SK-N-DZ (cell line): ENCODE results near the gene ABCF3.

Source experiments
- DNase-seq: peaks from one replicate; pipeline ENCODE4 v3.0.0-alpha.2; 2015; ENCODE audit warnings: low spot score

Gene ABCF3

DNA sequence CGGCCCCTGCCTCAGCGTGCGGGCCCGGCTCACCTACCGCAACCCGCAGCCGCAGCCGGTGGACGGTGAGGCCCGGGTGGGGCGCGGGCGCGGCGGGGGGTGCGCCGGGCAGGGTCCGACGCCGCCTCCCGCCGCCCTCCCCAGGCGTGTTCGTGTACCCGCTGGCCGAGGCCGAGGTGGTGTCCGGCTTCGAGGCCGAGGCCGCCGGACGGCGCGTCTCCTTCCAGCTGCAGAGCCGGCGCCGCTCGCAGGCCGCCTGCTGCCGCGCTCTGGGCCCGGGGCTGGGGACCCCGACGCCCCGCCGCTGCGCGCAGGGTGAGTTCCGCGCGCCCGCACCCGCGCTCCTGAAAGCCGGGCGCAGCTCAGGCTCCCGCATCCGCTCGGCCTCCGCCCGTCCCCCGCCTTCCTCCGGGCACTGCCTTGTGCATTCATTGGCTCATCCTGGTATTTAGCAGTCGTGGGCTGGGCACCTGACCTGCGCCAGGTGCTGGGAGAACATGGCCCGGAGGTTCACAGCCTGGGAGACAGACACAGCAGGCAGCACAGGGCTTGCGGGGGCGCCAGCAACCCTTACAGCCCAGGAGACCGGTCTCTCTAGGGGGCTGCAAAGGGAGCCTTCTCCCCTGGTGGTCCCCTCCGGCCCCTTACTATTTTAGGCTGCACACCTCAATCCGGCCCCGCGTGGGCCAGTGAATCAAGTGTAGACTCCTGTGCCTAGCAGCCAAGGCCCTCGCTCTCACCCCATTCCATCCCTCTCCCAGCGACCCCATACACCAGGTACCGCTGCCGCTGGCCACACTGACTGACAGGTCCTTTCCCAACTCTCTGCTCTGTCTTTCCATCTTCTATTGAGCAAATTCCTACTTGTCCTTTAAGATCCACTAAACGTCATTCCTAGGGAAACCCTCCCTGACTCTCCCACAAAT lies 44.9 kb downstream of the ABCF3 start:
- DNase-seq = no peak

- no peak for DNase-seq
Measured at GRCh38 chr3:184231671-184232070, 45.7 kb downstream of the ABCF3 start.

DNA sequence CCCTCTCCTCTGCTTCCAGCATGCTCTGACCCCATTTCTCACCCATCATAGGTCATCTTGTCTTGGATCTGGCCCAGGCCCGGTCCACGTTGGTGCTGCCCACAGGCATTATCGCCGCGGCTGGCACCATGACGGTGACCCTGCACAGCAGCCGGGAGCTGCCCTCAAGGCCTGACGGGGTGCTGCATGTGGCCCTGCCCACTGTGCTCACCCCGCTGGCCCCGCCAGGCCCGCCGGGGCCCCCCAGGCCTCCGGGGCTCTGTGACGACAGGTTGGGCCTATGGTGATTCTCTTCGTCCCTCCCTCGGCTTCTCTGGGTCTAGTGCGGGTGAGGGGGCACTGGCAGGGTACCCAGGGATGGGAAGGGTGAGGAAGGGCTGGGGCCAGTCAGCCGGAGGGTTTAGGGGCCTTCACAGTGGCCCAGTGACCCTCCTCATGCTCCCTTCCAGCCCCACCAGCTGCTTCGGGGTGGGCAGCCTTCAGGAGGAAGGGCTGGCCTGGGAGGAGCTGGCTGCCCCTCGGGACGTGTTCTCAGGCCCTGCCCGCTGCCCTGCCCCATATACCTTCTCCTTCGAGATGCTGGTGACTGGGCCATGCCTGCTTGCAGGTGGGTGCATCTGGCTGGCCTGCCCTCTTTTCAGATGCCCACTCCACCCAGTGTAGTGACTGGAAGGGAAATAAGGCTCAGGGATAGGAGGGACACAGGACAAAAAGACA lies 47.3 kb downstream of the ABCF3 start:
- DNase-seq = no peak

- no peak for DNase-seq
Measured at GRCh38 chr3:184234224-184234623, 48.2 kb downstream of the ABCF3 start.

DNA sequence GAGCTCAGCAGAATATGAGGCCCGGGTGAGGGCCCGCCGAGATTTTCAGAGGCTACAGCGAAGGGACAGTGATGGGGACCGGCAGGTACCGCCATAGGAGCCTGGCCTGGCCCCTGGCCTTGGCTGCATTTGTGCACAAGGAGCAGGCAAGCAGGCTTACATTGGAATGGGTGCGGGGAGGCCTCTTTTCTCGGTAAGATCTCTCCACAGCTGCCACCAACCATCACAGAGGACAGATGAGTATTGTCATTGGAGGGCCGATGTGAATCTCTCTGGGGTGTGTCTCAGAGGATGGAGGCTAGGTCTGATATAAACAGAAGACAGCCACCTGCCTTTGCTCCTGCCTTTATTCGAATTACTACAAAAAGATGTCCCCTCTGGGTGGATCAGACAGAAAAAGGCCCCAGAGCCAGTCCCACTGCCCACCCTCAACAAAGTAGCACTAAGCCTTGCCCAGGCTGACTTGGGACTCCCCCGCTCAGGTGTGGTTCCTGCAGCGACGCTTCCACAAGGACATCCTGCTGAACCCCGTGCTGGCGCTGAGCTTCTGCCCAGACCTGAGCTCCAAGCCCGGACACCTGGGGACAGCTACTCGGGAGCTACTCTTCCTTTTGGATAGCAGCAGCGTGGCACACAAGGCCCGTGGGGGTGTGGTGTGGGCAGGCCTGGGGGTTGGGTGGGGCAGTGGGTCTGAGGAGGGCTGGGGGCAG lies 48.8 kb downstream of the ABCF3 start:
- no peak for DNase-seq

DNA sequence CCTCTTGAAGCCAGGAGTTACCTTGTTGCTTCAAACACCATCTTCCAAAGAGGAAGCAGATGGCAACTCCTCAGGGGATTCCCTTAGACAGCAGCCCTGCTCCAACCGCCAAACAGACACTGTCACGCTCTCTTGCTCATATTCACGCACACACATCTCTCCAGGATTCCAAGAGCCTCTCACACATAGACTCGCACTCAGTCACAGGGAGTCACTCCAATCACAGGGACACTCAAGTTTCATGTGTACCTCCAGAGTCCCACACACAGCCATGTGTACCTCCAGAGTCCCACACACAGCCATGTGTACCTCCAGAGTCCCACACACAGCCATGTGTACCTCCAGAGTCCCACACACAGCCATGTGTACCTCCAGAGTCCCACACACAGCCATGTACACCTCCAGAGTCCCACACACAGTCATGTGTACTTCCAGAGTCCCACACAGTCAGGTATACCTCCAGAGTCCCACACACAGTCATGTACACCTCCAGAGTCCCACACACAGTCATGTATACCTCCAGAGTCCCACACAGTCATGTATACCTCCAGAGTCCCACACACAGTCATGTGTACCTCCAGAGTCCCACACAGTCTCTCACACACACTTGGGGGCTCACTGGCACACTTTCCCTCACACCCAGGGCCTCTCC lies 49.5 kb downstream of the ABCF3 start:
- DNase-seq = peak; percentile 67

GRCh38 chr3:184236033-184236410 lies 50.0 kb downstream of the ABCF3 start:
- no peak for DNase-seq

- no peak for DNase-seq
Measured at GRCh38 chr3:184236636-184237035, 50.6 kb downstream of the ABCF3 start.

GRCh38 chr3:184237211-184237610 lies 51.2 kb downstream of the ABCF3 start:
- no peak for DNase-seq

DNA sequence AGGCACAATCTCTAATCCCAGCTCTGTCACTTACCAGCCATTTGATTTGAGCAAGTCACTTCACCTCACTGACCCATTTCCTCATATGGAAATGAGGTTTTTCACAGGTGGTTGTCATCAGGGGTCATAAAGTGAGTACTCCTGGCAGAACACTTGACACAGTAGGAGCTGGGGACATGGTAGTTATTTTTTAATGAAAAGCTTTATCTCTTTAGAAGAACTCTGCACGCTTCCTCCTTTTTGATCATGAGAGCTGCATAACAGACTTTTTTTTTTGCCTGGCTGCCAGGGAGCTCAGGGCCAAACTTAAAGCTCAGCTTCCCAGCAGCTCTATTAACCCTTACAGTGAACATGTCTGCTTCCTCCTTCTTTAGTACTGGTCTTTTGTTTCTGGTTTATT lies 51.8 kb downstream of the ABCF3 start:
- DNase-seq = no peak

DNA sequence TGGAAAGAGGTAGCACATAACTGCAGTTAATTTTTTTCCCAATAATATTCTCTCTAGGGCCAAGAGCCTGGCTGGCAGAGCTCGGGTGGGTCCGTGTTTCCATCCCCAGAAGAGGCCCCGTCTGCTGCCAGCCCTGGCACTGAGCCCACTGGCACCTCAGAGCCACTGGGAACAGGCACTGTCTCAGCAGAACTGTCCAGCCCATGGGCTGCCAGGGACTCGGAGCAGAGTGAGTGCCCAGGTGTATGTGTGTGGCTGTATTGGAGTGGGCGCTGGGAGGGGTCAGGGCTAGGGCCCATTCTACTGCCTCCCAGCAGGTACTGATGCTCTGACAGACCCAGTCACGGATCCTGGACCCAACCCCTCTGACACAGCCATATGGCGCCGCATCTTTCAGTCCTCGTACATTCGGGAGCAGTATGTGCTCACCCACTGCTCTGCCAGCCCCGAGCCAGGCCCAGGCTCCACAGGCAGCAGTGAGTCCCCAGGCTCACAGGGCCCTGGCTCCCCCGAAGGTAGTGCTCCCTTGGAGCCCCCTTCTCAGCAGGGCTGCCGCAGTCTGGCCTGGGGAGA lies 52.3 kb downstream of the ABCF3 start:
- no peak for DNase-seq

DNA sequence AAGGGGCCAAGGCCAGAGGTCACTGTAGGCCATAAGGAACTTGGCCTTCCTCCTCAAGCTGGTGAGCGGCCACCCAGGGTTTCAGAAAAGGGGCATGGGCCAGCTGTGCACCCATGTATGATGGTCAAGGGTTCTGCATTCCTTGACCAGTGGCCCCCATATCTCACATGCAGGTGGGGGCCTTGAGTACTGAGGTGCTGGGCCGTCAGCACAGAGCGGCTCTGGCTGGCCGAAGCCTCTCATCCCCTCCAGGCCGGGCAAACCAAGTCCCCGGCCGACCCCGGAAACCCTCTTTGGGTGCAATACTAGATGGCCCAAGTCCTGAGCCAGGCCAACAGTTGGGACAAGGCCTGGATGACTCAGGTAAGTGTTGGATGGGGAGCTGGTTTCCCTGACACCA lies 53.2 kb downstream of the ABCF3 start:
- no peak for DNase-seq

- DNase-seq = no peak
Measured at GRCh38 chr3:184239708-184240107, 53.7 kb downstream of the ABCF3 start.

DNA sequence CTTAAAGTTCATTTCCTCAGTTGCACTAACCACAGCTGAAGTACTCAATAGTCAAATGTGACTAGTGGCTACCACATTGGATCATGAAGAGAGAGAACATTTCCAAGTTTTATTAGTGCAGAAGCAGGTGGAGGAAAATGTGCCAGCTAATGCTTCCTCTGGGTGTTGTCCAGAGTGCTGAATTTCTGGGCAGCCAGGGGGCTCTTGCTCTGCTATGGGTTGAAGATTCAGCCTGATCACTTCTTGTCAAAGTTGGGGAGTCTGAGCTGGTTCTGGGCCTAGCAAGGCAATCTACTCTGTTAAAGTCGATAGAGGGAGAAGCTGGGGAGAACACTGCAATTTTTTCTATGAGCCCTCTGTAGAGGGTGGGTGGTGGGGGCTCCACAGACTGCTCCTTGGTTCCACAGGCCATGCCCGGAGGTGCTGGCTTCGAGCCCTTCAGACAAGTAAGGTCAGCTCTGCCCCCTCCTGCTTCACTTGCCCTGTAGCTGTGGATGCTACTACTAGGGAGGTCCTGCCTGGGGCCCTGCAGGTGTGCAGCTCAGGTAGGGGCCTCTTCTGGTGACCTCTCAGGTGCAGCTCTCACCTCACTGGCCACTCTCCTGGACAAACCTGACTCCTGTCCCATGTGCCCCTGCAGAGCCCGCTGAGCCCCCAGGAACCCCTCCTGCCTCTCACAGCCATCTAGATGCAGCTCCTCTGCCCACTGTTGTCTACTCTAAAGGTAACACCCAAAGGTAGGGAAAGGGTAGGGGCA lies 54.6 kb downstream of the ABCF3 start:
- DNase-seq = no peak

GRCh38 chr3:184241141-184241446 lies 55.1 kb downstream of the ABCF3 start:
- no peak for DNase-seq

- no peak for DNase-seq
Measured at GRCh38 chr3:184241447-184242296, 55.7 kb downstream of the ABCF3 start.

DNA sequence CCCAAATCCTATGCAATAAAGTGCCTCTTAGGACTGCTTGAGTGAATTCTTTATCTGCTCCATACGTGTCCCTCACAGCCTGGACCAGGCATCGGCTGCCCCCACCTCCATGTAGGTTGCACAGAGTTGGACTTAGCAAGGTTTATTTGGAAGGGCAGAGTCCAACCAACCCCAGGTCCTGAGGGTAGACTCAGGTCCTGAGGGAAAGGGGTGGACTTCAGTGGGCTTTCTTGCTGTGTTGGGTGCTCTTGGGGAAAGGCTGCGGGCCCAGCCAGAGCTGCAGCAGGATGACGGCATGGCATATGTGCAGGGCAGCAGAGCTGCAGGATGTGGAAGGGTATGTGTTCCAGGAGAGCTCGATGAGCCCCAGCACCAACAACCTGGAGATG lies 56.3 kb downstream of the ABCF3 start:
- DNase-seq = no peak
